HCT116 (cell line): ENCODE measurements around the gene PRSS27. TPM values are rescaled to one million over a fixed set of nuclear protein-coding genes. Genes with fewer than 3 reads are reported as not detected.
A peak's percentile ranks its signal among the peaks of the same experiment; 100 is the strongest.
"Not testable (repeated sequence)": the region's sequence is repeated elsewhere in the genome, so short reads cannot be mapped to it uniquely, and the experiment has no call there.

Experiments
- ATAC-seq: fragments of 200-7000 bp; cut with Tn5 transposase; 2 replicates; pipeline ENCODE4 v1.9.1; 2020; ENCODE audit warnings: mild to moderate bottlenecking, moderate library complexity
- BruUV-seq: library from RNA; stranded (reverse); fragments of 400-500 nt; replicated peaks from 2 replicates; lab custom pipeline; 2021; lab: Mats Ljungman, UMichigan
- CTCF ChIA-PET: fragments of 300-600 bp; sonication (Branson Sonifier 250); formaldehyde crosslinking; loops from one replicate; lab custom pipeline; 2021; ENCODE audit warnings: antibody characterized with exemption; lab: Charles Lee
- POLR2A ChIA-PET: fragments of 300-600, 350-600 bp; sonication (Branson Sonifier 250); formaldehyde crosslinking; loops from one replicate; lab custom pipeline; 2021; ENCODE audit warnings: antibody characterized with exemption; lab: Charles Lee
- RAD21 ChIA-PET, 2 experiments: fragments of 300-600 bp; sonication (Branson Sonifier 250); formaldehyde crosslinking; loops; one replicate each; lab custom pipeline; 2023; ENCODE audit warnings: low total read pairs in 2 of 2; ENCODE audit not compliant: uncharacterized antibody in 2 of 2, unreplicated experiment in 2 of 2, low non-redundant PET in 1 of 2; lab: Charles Lee
- DNase-seq: peaks from one replicate; pipeline ENCODE4 v3.0.0-alpha.2; 2010; ENCODE audit warnings: low read depth, low spot score
- H2AFZ ChIP-seq: fragments of 200-600 bp; shearing (Covaris generic), sonication (generic); 2 replicates; pipeline ENCODE4 v1.6.1; 2017; ENCODE audit warnings: low read depth, mixed run types, mixed read lengths, antibody characterized with exemption, low read length; ENCODE audit not compliant: poor library complexity, severe bottlenecking
- H3K27ac ChIP-seq: 2 replicates; pipeline ENCODE4 v1.5.1; 2012; ENCODE audit warnings: low read depth, low read length
- H3K27me3 ChIP-seq: fragments of 200-600 bp; sonication (generic); 2 replicates; pipeline ENCODE4 v1.6.1; 2016; ENCODE audit warnings: mixed run types, low read length, mixed read lengths; ENCODE audit not compliant: insufficient read depth
- H3K36me3 ChIP-seq, 2 experiments: fragments of 200-500 bp in 1 of 2; fragments of 200-600 bp in 1 of 2; sonication (Bioruptor generic) in 1 of 2; sonication (generic) in 1 of 2; 2 replicates each; pipeline versions ENCODE4 v1.5.1 to v1.6.1; 2014 to 2016; ENCODE audit warnings: low read length in 2 of 2, inconsistent platforms in 1 of 2, mixed read lengths in 1 of 2, mixed run types in 1 of 2; ENCODE audit not compliant: insufficient read depth in 2 of 2, control insufficient read depth in 1 of 2
- H3K4me1 ChIP-seq, 2 experiments: fragments of 200-600 bp in 1 of 2; sonication (generic) in 1 of 2; 2 replicates each; pipeline versions ENCODE4 v1.5.1 to v1.6.1; 2012 to 2017; ENCODE audit warnings: low read length in 2 of 2, inconsistent platforms in 1 of 2, mild to moderate bottlenecking in 1 of 2, mixed read lengths in 1 of 2, mixed run types in 1 of 2, moderate library complexity in 1 of 2; ENCODE audit not compliant: insufficient read depth in 2 of 2, control insufficient read depth in 1 of 2
- H3K4me2 ChIP-seq: fragments of 200-600 bp; sonication (generic); 2 replicates; pipeline ENCODE4 v1.6.1; 2017; ENCODE audit warnings: mixed run types, low read length, mixed read lengths
- H3K4me3 ChIP-seq, 2 experiments: fragments of 200-600 bp in 1 of 2; sonication (generic) in 1 of 2; replicated peaks in 1 of 2; 2 replicates each; pipeline ENCODE4 v1.5.1; 2011 to 2016; ENCODE audit warnings: low read length in 2 of 2, control low read depth in 1 of 2, low read depth in 1 of 2, mild to moderate bottlenecking in 1 of 2, mixed read lengths in 1 of 2, mixed run types in 1 of 2
- H3K79me2 ChIP-seq: fragments of 200-600 bp; sonication (generic); 2 replicates; pipeline ENCODE4 v1.6.1; 2017; ENCODE audit warnings: mild to moderate bottlenecking, mixed run types, low read length, moderate library complexity, mixed read lengths; ENCODE audit not compliant: insufficient read depth
- H3K9ac ChIP-seq: fragments of 200-600 bp; sonication (generic); 2 replicates; pipeline ENCODE4 v1.6.1; 2016; ENCODE audit warnings: low read length, mixed read lengths
- H3K9me2 ChIP-seq: fragments of 200-600 bp; sonication (generic), shearing (Covaris generic); 2 replicates; pipeline ENCODE4 v1.6.1; 2017; ENCODE audit warnings: mixed run types, mild to moderate bottlenecking, moderate library complexity; ENCODE audit not compliant: insufficient read depth
- H3K9me3 ChIP-seq, 2 experiments: fragments of 200-500 bp in 1 of 2; fragments of 200-600 bp in 1 of 2; sonication (Bioruptor generic) in 1 of 2; sonication (generic) in 1 of 2; 2 replicates each; pipeline ENCODE4 v1.6.1; 2014 to 2017; ENCODE audit warnings: low read length in 2 of 2, mixed read lengths in 2 of 2, inconsistent platforms in 1 of 2, low read depth in 1 of 2, mild to moderate bottlenecking in 1 of 2, mixed run types in 1 of 2, moderate library complexity in 1 of 2; ENCODE audit not compliant: control insufficient read depth in 1 of 2, insufficient read depth in 1 of 2
- H4K20me1 ChIP-seq: fragments of 200-600 bp; sonication (generic), shearing (Covaris generic); 2 replicates; pipeline ENCODE4 v1.6.1; 2017; ENCODE audit warnings: mixed run types, mild to moderate bottlenecking, moderate library complexity; ENCODE audit not compliant: insufficient read depth
- ATF3 ChIP-seq: IDR thresholded peaks from 2 replicates; pipeline ENCODE4 v1.6.1; 2012
- CTCF ChIP-seq, 3 experiments: fragments of 200-600 bp in 1 of 3; sonication (generic) in 1 of 3; IDR thresholded peaks in 2 of 3; conservative IDR thresholded peaks in 1 of 3; 2 replicates each; pipeline ENCODE4 v1.5.1; 2012 to 2017; ENCODE audit warnings: low read depth in 2 of 3, low read length in 2 of 3, antibody characterized with exemption in 1 of 3, borderline replicate concordance in 1 of 3, control low read depth in 1 of 3, mild to moderate bottlenecking in 1 of 3, mixed read lengths in 1 of 3, mixed run types in 1 of 3, moderate library complexity in 1 of 3; ENCODE audit not compliant: insufficient read depth in 1 of 3
- EZH2 ChIP-seq: fragments of 200-600 bp; sonication (generic); IDR thresholded peaks from 2 replicates; pipeline ENCODE4 v1.6.1; 2017; ENCODE audit warnings: antibody characterized with exemption, mixed run types
- JUND ChIP-seq: IDR thresholded peaks from 2 replicates; pipeline ENCODE4 v1.6.1; 2012
- RAD21 ChIP-seq: IDR thresholded peaks from 2 replicates; pipeline ENCODE4 v1.6.1; 2012; ENCODE audit warnings: low read depth, mild to moderate bottlenecking
- SP1 ChIP-seq: IDR thresholded peaks from 2 replicates; pipeline ENCODE4 v1.6.1; 2012; ENCODE audit warnings: low read depth
- SRF ChIP-seq: IDR thresholded peaks from 2 replicates; pipeline ENCODE4 v1.6.1; 2012; ENCODE audit warnings: low read depth
- TCF7L2 ChIP-seq: IDR thresholded peaks from 2 replicates; pipeline ENCODE4 v1.7.0; 2011; ENCODE audit warnings: borderline replicate concordance, inconsistent platforms; ENCODE audit not compliant: insufficient read depth, insufficient read length; ENCODE audit errors: extremely low read depth
- YY1 ChIP-seq: IDR thresholded peaks from 2 replicates; pipeline ENCODE4 v1.6.1; 2011; ENCODE audit warnings: low read length, low read depth, moderate library complexity, mild to moderate bottlenecking; ENCODE audit not compliant: insufficient replicate concordance; ENCODE audit errors: extremely low read depth
- ZFX ChIP-seq: fragments of 450-650 bp; IDR thresholded peaks from 2 replicates; pipeline ENCODE4 v1.6.1; 2017
- ZNF274 ChIP-seq: fragments of 200-500 bp; sonication (Bioruptor generic); IDR thresholded peaks from 2 replicates; pipeline ENCODE4 v1.6.1; 2014; ENCODE audit warnings: mild to moderate bottlenecking, low read depth, low read length, inconsistent platforms
- intact Hi-C: fragments of 100-400 bp; cut with micrococcal nuclease; formaldehyde crosslinking; loops from 2 replicates; pipeline ENCODE4 v1.10.0; 2022
- total RNA-seq: library from RNA; stranded (reverse); gene quantifications from one replicate; pipeline ENCODE4 v1.2.1, GENCODE V29; 2021; ENCODE audit not compliant: unreplicated experiment

The PRSS27 gene
- total RNA-seq, 1 experiment from 2014 or later, result 3.3 TPM

GRCh38 chr16:2696601-2697250 is 23.3 kb downstream of the PRSS27 start:
- H4K20me1 ChIP-seq, H3K27ac ChIP-seq, H3K27me3 ChIP-seq, ATAC-seq, CTCF ChIA-PET, intact Hi-C loops, H3K9me2 ChIP-seq, POLR2A ChIA-PET, DNase-seq, H3K9me3 ChIP-seq, H3K9ac ChIP-seq, H2AFZ ChIP-seq, BruUV-seq, RAD21 ChIA-PET, H3K4me3 ChIP-seq, H3K36me3 ChIP-seq, H3K4me1 ChIP-seq, H3K4me2 ChIP-seq: not testable (repeated sequence)
- H3K79me2 ChIP-seq, result peaks cover 23% of the 10 kb centered on the region

- Histone ChIP-seq H3K27me3 (no peaks in the 10 kb centered on the region), H3K36me3 (peaks cover 0 to 2% of the 10 kb centered on the region in 2 experiments; a peak in 2 of 4 replicates), H3K27ac (no peak overlapping the region), H3K4me2 (no peak overlapping the region), H3K9me3 (no peaks in the 10 kb centered on the region), H3K9me2 (no peaks in the 10 kb centered on the region), H3K79me2 (peaks cover 44% of the 10 kb centered on the region), H3K4me1 (peaks cover 0 to 3% of the 10 kb centered on the region in 2 experiments; a peak in 2 of 4 replicates), H4K20me1 (no peaks in the 10 kb centered on the region), H2AFZ (no peak overlapping the region), H3K4me3 (no peak overlapping the region), H3K9ac (no peak overlapping the region)
- ATAC-seq (peak; percentile 83), DNase-seq (no peak)
- POLR2A ChIA-PET, result no interaction called here
- TF ChIP-seq RAD21 (no peak), SP1 (no peak), EZH2 (no peak), YY1 (no peak), JUND (no peak), ATF3 (no peak), CTCF (IDR thresholded peaks at IDR 0.05 in 2 of 3, conservative IDR thresholded peaks at IDR 0.05 in 1 of 3; ENCODE audit: borderline replicate concordance in 1 of 3, insufficient read depth in 1 of 3, low read depth in 2 of 3, low read length in 2 of 3) (no peak), ZFX (no peak), SRF (no peak), ZNF274 (no peak), TCF7L2 (no peak)
- BruUV-seq, result no TSS peak
- RAD21 ChIA-PET, result no interaction called here
- intact Hi-C loops, result no loop called here
- CTCF ChIA-PET, result no interaction called here
These were observed 26.9 kb downstream of the PRSS27 start for GRCh38 chr16:2692948-2693651.
